Liver (tissue), 9 donors: Measurements from ENCODE around the gene CLCN1. TPM values are rescaled to one million over a fixed set of nuclear protein-coding genes. Genes with fewer than 3 reads are reported as not detected.

Experiments used
- DNase-seq: peaks from one replicate; pipeline ENCODE4 v3.0.0-alpha.2; 2017; ENCODE audit warnings: low spot score
- H3K27ac ChIP-seq, 2 donors: one replicate each; pipeline ENCODE4 v1.7.0; 2013; ENCODE audit warnings: inconsistent platforms in 2 of 2, low read length in 2 of 2, control low read depth in 1 of 2, low read depth in 1 of 2, mild to moderate bottlenecking in 1 of 2
- H3K27me3 ChIP-seq, 4 donors: one replicate each; pipeline versions ENCODE4 v1.6.1 to v1.7.0; 2013; ENCODE audit warnings: low read length in 3 of 4, inconsistent platforms in 1 of 4, mild to moderate bottlenecking in 1 of 4, moderate library complexity in 1 of 4; ENCODE audit not compliant: control insufficient read depth in 4 of 4, insufficient read depth in 4 of 4
- H3K36me3 ChIP-seq, 4 donors: one replicate each; pipeline versions ENCODE4 v1.6.1 to v1.7.0; 2013; ENCODE audit warnings: low read length in 3 of 4, mild to moderate bottlenecking in 3 of 4, low read depth in 1 of 4, moderate library complexity in 1 of 4; ENCODE audit not compliant: control insufficient read depth in 4 of 4, insufficient read depth in 3 of 4
- H3K4me1 ChIP-seq, 4 donors: one replicate each; pipeline versions ENCODE4 v1.6.1 to v1.7.0; 2013; ENCODE audit warnings: low read length in 3 of 4, mild to moderate bottlenecking in 3 of 4, moderate library complexity in 1 of 4; ENCODE audit not compliant: control insufficient read depth in 4 of 4, insufficient read depth in 4 of 4
- H3K4me3 ChIP-seq, 3 donors: one replicate each; pipeline versions ENCODE4 v1.6.1 to v1.7.0; 2013; ENCODE audit warnings: low read length in 3 of 3, control low read depth in 1 of 3, low read depth in 1 of 3, mild to moderate bottlenecking in 1 of 3
- H3K9ac ChIP-seq, 2 donors: one replicate each; pipeline ENCODE4 v1.7.0; 2013; ENCODE audit warnings: low read length in 2 of 2, mild to moderate bottlenecking in 2 of 2, moderate library complexity in 2 of 2, control low read depth in 1 of 2, low read depth in 1 of 2
- H3K9me3 ChIP-seq, 4 donors: one replicate each; pipeline versions ENCODE4 v1.6.1 to v1.7.0; 2013; ENCODE audit warnings: low read length in 3 of 4; ENCODE audit not compliant: control insufficient read depth in 4 of 4
- FOXA1 ChIP-seq: IDR thresholded peaks from 2 replicates; pipeline ENCODE4 v1.6.1; 2016; ENCODE audit warnings: antibody characterized with exemption
- FOXA2 ChIP-seq: IDR thresholded peaks from 2 replicates; pipeline ENCODE4 v1.6.1; 2016; ENCODE audit warnings: antibody characterized with exemption
- GABPA ChIP-seq, 2 donors: IDR thresholded peaks in 1 of 2; conservative IDR thresholded peaks in 1 of 2; 2 replicates each; pipeline ENCODE4 v1.6.1; 2016; ENCODE audit warnings: antibody characterized with exemption in 2 of 2, mild to moderate bottlenecking in 1 of 2, moderate library complexity in 1 of 2
- HNF4A ChIP-seq, 2 donors: conservative IDR thresholded peaks; 2 replicates each; pipeline ENCODE4 v1.6.1; 2016; ENCODE audit warnings: antibody characterized with exemption in 2 of 2, mild to moderate bottlenecking in 2 of 2
- HNF4G ChIP-seq: IDR thresholded peaks from 2 replicates; pipeline ENCODE4 v1.6.1; 2016; ENCODE audit warnings: antibody characterized with exemption
- JUND ChIP-seq, 2 donors: IDR thresholded peaks; 2 replicates each; pipeline ENCODE4 v1.6.1; 2016; ENCODE audit warnings: antibody characterized with exemption in 2 of 2
- NR2F2 ChIP-seq: IDR thresholded peaks from 2 replicates; pipeline ENCODE4 v1.6.1; 2016; ENCODE audit warnings: antibody characterized with exemption
- RXRA ChIP-seq, 2 donors: IDR thresholded peaks; 2 replicates each; pipeline ENCODE4 v1.6.1; 2017 to 2018; ENCODE audit warnings: antibody characterized with exemption in 2 of 2, mild to moderate bottlenecking in 1 of 2
- SP1 ChIP-seq: IDR thresholded peaks from 2 replicates; pipeline ENCODE4 v1.6.1; 2018; ENCODE audit warnings: antibody characterized with exemption, mild to moderate bottlenecking
- TAF1 ChIP-seq: conservative IDR thresholded peaks from 2 replicates; pipeline ENCODE4 v1.6.1; 2016; ENCODE audit warnings: antibody characterized with exemption, mild to moderate bottlenecking
- YY1 ChIP-seq: IDR thresholded peaks from 2 replicates; pipeline ENCODE4 v1.6.1; 2016; ENCODE audit warnings: antibody characterized with exemption, mild to moderate bottlenecking
- WGBS: extraction: QIAGEN DNeasy Blood & Tissue Kit; methylation state at CpG from one replicate; pipeline ENCODE4 v1.1.7; 2013; 5-methylcytosine and 5-hydroxymethylcytosine counted together
- polyA plus RNA-seq, 2 donors: library from polyadenylated mRNA; stranded (reverse) in 1 of 2; unstranded in 1 of 2; fragments of 200-250 nt in 1 of 2; fragments of >200 nt in 1 of 2; fragmentation: Nextera tagmentation in 1 of 2; extraction: Ambion mirVana in 1 of 2; gene quantifications; one replicate each; pipeline versions ENCODE4 v1.2.1 to v1.2.3, GENCODE V29; 2013 to 2015
- total RNA-seq, 2 donors: library from RNA; depleted of rRNA; stranded (reverse); fragments of >200 nt; gene quantifications; one replicate each; pipeline ENCODE4 v1.2.3, GENCODE V29; 2014
- TF ChIP-seq, protein P1 (sequence below): fragments of 150-350 bp; IDR thresholded peaks from 2 replicates; pipeline ENCODE4 v1.5.1; 2017; ENCODE audit warnings: improper control_type of control experiment, low read depth, low read length; ENCODE audit not compliant: missing input control
- TF ChIP-seq, protein P2 (sequence below): IDR thresholded peaks from 2 replicates; pipeline ENCODE4 v1.6.1; 2016; ENCODE audit warnings: antibody characterized with exemption
- TF ChIP-seq, protein P3 (sequence below): IDR thresholded peaks from 2 replicates; pipeline ENCODE4 v1.6.1; 2016; ENCODE audit warnings: antibody characterized with exemption
- TF ChIP-seq, protein P4 (sequence below): IDR thresholded peaks from 2 replicates; pipeline ENCODE4 v1.6.1; 2016; ENCODE audit warnings: antibody characterized with exemption, mild to moderate bottlenecking
- donor health status: healthy.
- donor health status: healthy.
- donor health status: healthy.
- donor health status: healthy.
- donor health status: healthy.

Gene CLCN1
- total and polyA plus RNA-seq, 4 donors, result 0.01 to 0.08 TPM; not detected in 2

DNA sequence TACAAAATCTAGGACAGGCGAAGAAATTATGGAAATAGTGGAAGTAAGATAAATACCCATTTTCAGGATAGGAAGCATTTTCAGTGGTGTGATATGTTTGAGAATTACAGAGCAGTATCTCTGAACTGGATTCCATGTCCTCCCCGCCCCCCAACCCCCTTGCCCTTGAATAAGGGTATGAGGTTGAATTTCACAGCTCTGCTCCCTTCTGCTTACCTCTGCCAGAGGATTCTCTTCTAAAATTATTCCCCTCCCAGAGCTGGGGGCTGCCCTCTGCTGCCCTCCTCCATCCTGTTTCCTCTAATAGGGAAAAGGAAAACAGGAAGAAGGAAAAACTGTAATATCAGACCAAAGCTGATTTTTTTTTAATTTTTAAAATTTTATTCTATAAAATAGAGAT is 7.3 kb upstream of the CLCN1 start:
- H3K9me3 ChIP-seq, result no peaks in the 10 kb centered on the region
- no peak overlapping the region for H3K9ac ChIP-seq

DNA sequence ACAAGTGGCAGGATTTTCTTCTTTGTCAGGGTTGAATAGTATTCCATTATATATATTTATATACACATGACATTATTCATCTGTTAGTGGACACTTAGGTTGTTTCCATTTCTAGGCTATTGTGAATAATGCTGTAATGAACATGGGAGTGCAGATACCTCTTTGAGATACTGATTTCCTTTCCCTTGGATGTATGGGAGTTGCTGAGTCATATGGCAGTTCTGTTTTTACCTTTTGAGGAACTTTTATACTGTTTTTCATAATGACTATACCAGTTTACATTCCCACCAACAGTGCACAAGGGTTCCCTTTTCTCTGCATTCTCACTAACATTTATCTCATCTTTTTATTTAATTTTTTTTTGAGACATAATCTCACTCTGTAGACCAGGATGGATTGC is 1.8 kb upstream of the CLCN1 start:
- no peaks in the 10 kb centered on the region for H3K9me3 ChIP-seq
- H3K4me3 ChIP-seq, result no peak overlapping the region
- DNase-seq, result no peak
- no peaks in the 10 kb centered on the region for H3K36me3 ChIP-seq
- H3K27ac ChIP-seq, result no peak overlapping the region
- H3K9ac ChIP-seq, result no peak overlapping the region
- H3K4me1 ChIP-seq, result peaks cover 5 to 14% (median 11%) of the 10 kb centered on the region in 4 donors
- H3K27me3 ChIP-seq, result no peaks in the 10 kb centered on the region
- TF ChIP-seq, protein P1, sequence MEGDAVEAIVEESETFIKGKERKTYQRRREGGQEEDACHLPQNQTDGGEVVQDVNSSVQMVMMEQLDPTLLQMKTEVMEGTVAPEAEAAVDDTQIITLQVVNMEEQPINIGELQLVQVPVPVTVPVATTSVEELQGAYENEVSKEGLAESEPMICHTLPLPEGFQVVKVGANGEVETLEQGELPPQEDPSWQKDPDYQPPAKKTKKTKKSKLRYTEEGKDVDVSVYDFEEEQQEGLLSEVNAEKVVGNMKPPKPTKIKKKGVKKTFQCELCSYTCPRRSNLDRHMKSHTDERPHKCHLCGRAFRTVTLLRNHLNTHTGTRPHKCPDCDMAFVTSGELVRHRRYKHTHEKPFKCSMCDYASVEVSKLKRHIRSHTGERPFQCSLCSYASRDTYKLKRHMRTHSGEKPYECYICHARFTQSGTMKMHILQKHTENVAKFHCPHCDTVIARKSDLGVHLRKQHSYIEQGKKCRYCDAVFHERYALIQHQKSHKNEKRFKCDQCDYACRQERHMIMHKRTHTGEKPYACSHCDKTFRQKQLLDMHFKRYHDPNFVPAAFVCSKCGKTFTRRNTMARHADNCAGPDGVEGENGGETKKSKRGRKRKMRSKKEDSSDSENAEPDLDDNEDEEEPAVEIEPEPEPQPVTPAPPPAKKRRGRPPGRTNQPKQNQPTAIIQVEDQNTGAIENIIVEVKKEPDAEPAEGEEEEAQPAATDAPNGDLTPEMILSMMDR, result no peak
- TF ChIP-seq, protein P2, sequence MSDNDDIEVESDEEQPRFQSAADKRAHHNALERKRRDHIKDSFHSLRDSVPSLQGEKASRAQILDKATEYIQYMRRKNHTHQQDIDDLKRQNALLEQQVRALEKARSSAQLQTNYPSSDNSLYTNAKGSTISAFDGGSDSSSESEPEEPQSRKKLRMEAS, result no peak
- TF ChIP-seq HNF4G (no peak), JUND (IDR thresholded peaks at IDR 0.05) (no peak), SP1 (no peak), YY1 (no peak), FOXA1 (no peak), FOXA2 (no peak), RXRA (IDR thresholded peaks at IDR 0.05) (no peak), HNF4A (conservative IDR thresholded peaks at IDR 0.05) (no peak), NR2F2 (no peak), GABPA (IDR thresholded peaks at IDR 0.05 in 1 of 2, conservative IDR thresholded peaks at IDR 0.05 in 1 of 2) (no peak), TAF1 (no peak)

More for the DNA sequence above, 7.3 kb upstream of the CLCN1 start:
- Histone ChIP-seq H3K27ac (no peak overlapping the region), H3K27me3 (no peaks in the 10 kb centered on the region), H3K36me3 (peaks cover 6 to 25% (median 19%) of the 10 kb centered on the region in 4 donors), H3K4me3 (no peak overlapping the region), H3K4me1 (peaks cover 0 to 10% (median 8%) of the 10 kb centered on the region in 4 donors)
- no peak for DNase-seq
- TF ChIP-seq NR2F2, result peak; percentile 32
- TF ChIP-seq, protein P1, result no peak
- 87% methylated on average over 2 of the region's 2 CpGs for WGBS

DNA sequence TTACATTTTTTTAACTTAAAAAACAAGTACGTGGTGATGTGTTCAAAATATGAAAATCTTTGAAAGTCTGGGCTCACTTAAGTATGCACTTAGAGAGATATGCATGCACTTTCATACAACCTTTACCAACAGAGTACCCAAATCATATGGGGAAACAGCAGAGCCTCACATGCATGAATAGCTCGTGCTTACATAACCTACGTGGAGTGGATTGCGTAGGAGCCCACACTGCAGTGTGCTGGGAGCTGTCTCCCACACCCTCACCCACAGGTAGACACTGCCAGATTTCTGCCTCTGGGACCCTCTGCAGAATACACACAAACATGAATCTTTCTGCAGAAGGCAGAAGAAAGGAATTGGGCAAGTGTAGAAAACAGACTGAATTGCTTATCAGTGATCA is 581 bp downstream of the CLCN1 start:
- Histone ChIP-seq H3K36me3 (no peaks in the 10 kb centered on the region), H3K9me3 (no peaks in the 10 kb centered on the region), H3K4me1 (peaks cover 8 to 28% (median 18%) of the 10 kb centered on the region in 4 donors), H3K27me3 (no peaks in the 10 kb centered on the region), H3K27ac (no peak overlapping the region), H3K9ac (no peak overlapping the region), H3K4me3 (no peak overlapping the region)
- DNase-seq, result no peak
- 95% methylated on average over 4 of the region's 4 CpGs for WGBS
- TF ChIP-seq FOXA1 (no peak), NR2F2 (no peak), GABPA (IDR thresholded peaks at IDR 0.05 in 1 of 2, conservative IDR thresholded peaks at IDR 0.05 in 1 of 2) (no peak)
- TF ChIP-seq, protein P3, sequence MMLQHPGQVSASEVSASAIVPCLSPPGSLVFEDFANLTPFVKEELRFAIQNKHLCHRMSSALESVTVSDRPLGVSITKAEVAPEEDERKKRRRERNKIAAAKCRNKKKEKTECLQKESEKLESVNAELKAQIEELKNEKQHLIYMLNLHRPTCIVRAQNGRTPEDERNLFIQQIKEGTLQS, result no peak
- TF ChIP-seq, protein P1, result no peak
- TF ChIP-seq, protein P4, sequence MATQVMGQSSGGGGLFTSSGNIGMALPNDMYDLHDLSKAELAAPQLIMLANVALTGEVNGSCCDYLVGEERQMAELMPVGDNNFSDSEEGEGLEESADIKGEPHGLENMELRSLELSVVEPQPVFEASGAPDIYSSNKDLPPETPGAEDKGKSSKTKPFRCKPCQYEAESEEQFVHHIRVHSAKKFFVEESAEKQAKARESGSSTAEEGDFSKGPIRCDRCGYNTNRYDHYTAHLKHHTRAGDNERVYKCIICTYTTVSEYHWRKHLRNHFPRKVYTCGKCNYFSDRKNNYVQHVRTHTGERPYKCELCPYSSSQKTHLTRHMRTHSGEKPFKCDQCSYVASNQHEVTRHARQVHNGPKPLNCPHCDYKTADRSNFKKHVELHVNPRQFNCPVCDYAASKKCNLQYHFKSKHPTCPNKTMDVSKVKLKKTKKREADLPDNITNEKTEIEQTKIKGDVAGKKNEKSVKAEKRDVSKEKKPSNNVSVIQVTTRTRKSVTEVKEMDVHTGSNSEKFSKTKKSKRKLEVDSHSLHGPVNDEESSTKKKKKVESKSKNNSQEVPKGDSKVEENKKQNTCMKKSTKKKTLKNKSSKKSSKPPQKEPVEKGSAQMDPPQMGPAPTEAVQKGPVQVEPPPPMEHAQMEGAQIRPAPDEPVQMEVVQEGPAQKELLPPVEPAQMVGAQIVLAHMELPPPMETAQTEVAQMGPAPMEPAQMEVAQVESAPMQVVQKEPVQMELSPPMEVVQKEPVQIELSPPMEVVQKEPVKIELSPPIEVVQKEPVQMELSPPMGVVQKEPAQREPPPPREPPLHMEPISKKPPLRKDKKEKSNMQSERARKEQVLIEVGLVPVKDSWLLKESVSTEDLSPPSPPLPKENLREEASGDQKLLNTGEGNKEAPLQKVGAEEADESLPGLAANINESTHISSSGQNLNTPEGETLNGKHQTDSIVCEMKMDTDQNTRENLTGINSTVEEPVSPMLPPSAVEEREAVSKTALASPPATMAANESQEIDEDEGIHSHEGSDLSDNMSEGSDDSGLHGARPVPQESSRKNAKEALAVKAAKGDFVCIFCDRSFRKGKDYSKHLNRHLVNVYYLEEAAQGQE, result no peak
